HG02970 (cell line): ENCODE measurements around the gene C1QTNF9B.
"Not testable (repeated sequence)": the region's sequence is repeated elsewhere in the genome, so short reads cannot be mapped to it uniquely, and the experiment has no call there.

Experiments
- ATAC-seq: cut with Tn5 transposase; IDR thresholded peaks from one replicate; pipeline ENCODE4 v1.9.1; 2021; ENCODE audit warnings: mild to moderate bottlenecking, moderate library complexity, moderate number of reproducible peaks; ENCODE audit not compliant: unreplicated experiment, low FRiP score

C1QTNF9B gene

GRCh38 chr13:23897452-23897919, at the start of gene C1QTNF9B:
Gene C1QTNF9B (minus strand): TSS chr13:23897502.
- not testable (repeated sequence) for ATAC-seq

- no peak for ATAC-seq
Measured at GRCh38 chr13:23946900-23947299, 49.6 kb upstream of the C1QTNF9B start.

- no peak for ATAC-seq
Measured at GRCh38 chr13:23946067-23946466, 48.8 kb upstream of the C1QTNF9B start.

- ATAC-seq = no peak
Measured at GRCh38 chr13:23945612-23946011, 48.3 kb upstream of the C1QTNF9B start.

- ATAC-seq = no peak
Measured at GRCh38 chr13:23941211-23941610, 43.9 kb upstream of the C1QTNF9B start.

- ATAC-seq = not testable (repeated sequence)
Measured at GRCh38 chr13:23939666-23940065, 42.4 kb upstream of the C1QTNF9B start.

GRCh38 chr13:23934520-23934919, 37.2 kb upstream of the C1QTNF9B start:
- no peak for ATAC-seq

GRCh38 chr13:23928985-23929384, 31.7 kb upstream of the C1QTNF9B start:
- ATAC-seq = no peak

- ATAC-seq = no peak
Measured at GRCh38 chr13:23923031-23923430, 25.7 kb upstream of the C1QTNF9B start.

GRCh38 chr13:23922005-23922932, 25.0 kb upstream of the C1QTNF9B start:
- ATAC-seq = no peak

GRCh38 chr13:23921451-23921888, 24.2 kb upstream of the C1QTNF9B start:
- ATAC-seq = no peak

GRCh38 chr13:23919006-23919405, 21.7 kb upstream of the C1QTNF9B start:
- no peak for ATAC-seq

- ATAC-seq = no peak
Measured at GRCh38 chr13:23918208-23918607, 20.9 kb upstream of the C1QTNF9B start.

- no peak for ATAC-seq
Measured at GRCh38 chr13:23915308-23915707, 18.0 kb upstream of the C1QTNF9B start.

- no peak for ATAC-seq
Measured at GRCh38 chr13:23912469-23912868, 15.2 kb upstream of the C1QTNF9B start.

GRCh38 chr13:23909606-23910005, 12.3 kb upstream of the C1QTNF9B start:
- ATAC-seq = no peak

GRCh38 chr13:23905766-23906165, 8.5 kb upstream of the C1QTNF9B start:
- ATAC-seq = no peak

- ATAC-seq = no peak
Measured at GRCh38 chr13:23903906-23904280, 6.6 kb upstream of the C1QTNF9B start.

GRCh38 chr13:23902975-23903905, 5.9 kb upstream of the C1QTNF9B start:
- no peak for ATAC-seq

GRCh38 chr13:23901365-23901764, 4.1 kb upstream of the C1QTNF9B start:
- no peak for ATAC-seq

- ATAC-seq = no peak
Measured at GRCh38 chr13:23899555-23899954, 2.3 kb upstream of the C1QTNF9B start.
